Measurements from ENCODE around the gene SLC22A31.

DNA sequence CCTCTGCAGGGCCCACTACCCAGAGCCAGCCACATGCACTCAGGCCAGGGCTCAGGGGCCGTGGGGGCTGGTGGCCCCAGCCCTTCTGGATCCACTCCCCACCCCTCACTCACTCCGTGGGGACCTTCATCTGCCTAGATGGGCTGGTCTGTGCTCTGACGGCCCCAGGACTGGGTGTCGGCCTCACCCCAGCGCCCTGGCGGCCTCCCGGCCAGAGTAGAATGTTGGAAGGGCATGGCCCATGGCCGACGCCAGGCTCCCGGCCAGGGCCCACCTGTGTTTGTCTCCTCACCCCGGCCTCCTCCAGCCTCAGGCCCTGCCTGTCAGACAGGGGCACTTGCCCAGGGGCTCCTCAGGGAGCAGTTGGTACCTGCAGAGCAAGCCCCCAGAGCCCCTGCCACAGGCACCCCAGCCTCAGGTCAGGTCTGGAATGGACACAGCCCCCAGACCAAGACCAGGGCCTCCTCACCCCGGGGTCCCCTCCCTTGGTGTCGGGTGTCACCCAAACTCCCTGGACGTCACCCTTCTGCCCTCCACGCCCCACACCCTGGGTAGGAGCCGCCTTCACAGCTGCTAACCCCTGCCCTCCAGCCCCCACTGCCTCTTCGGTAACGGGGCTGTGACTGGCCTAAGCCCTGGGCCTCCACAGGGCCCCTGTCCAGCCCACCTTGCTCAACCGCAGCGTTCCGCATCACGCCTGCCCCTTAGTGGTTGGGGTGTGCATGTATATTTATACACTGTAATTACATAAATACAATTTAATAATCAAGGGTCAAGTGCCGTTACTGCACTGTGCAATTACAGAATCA lies 31.8 kb downstream of the SLC22A31 start:
- no peak for TF ChIP-seq EZH2 (optimal IDR thresholded peaks at IDR 0.05; ENCODE audit: low read depth, low read length)
- TF ChIP-seq, protein P1, sequence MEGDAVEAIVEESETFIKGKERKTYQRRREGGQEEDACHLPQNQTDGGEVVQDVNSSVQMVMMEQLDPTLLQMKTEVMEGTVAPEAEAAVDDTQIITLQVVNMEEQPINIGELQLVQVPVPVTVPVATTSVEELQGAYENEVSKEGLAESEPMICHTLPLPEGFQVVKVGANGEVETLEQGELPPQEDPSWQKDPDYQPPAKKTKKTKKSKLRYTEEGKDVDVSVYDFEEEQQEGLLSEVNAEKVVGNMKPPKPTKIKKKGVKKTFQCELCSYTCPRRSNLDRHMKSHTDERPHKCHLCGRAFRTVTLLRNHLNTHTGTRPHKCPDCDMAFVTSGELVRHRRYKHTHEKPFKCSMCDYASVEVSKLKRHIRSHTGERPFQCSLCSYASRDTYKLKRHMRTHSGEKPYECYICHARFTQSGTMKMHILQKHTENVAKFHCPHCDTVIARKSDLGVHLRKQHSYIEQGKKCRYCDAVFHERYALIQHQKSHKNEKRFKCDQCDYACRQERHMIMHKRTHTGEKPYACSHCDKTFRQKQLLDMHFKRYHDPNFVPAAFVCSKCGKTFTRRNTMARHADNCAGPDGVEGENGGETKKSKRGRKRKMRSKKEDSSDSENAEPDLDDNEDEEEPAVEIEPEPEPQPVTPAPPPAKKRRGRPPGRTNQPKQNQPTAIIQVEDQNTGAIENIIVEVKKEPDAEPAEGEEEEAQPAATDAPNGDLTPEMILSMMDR (IDR thresholded peaks at IDR 0.05; ENCODE audit: low read length) = no peak

All from MM.1S (cell line).